Measurements from ENCODE around the gene RCE1.
"Not testable (repeated sequence)": the region's sequence is repeated elsewhere in the genome, so short reads cannot be mapped to it uniquely, and the experiment has no call there.

RCE1 gene, protein sequence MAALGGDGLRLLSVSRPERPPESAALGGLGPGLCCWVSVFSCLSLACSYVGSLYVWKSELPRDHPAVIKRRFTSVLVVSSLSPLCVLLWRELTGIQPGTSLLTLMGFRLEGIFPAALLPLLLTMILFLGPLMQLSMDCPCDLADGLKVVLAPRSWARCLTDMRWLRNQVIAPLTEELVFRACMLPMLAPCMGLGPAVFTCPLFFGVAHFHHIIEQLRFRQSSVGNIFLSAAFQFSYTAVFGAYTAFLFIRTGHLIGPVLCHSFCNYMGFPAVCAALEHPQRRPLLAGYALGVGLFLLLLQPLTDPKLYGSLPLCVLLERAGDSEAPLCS

DNA sequence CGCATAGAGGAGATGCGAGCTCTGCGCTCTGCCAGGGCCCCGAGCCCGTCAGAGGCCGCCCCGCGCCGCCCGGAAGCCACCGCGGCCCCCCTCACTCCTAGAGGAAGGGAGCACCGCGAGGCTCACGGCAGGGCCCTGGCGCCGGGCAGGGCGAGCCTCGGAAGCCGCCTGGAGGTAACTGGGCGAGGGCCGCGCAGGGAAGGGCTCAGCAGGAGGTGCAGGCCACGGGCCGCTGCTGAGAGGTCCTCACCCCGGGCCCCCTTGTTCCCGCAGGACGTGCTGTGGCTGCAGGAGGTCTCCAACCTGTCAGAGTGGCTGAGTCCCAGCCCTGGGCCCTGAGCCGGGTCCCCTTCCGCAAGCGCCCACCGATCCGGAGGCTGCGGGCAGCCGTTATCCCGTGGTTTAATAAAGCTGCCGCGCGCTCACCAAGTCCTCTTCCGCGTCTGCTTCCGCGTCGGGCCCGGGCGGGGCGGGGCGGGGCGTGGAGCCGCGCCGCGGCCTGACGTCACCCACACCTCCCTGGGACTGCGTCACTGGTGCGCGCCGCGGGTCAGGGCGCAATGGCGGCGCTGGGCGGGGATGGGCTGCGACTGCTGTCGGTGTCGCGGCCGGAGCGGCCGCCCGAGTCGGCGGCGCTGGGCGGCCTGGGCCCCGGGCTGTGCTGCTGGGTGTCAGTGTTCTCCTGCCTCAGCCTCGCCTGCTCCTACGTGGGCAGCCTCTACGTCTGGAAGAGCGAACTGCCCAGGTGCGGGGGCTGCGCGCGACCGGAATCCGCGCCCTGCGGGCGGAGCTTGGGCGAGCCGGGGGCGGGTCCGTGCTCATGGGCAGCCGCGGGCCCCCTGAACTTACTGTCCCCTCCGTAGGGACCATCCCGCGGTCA is at the start of gene RCE1:
Gene RCE1, plus strand, starts transcription at position 546 of the 880 bp plus-strand sequence. Its CDS starts 15 bp downstream, at position 561.
- no peak for TF ChIP-seq ZNF274 (IDR thresholded peaks at IDR 0.05; ENCODE audit: low read depth, low read length)
- H3K4me3 ChIP-seq (ENCODE audit: low read length), result peak within 1 kb of the TSS; percentile 92

DNA sequence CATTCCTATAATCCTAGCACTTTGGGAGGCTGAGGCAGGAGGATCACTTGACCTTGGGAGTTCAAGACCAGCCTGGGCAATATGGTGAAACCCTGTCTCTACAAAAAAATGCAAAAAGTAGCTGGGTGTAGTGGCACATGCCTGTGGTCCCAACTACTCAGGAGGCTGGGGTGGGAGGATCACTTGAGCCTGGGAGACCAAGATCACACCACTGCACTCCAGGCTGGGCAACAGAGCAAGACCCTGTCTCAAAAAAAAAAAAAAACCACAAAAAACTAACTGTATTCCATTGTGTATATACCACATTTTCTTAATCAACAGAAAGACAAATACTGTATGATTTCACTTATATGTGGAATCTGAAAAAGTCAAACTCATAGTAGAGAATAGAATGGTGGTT is 43.4 kb upstream of the RCE1 start:
- not testable (repeated sequence) for H3K4me3 ChIP-seq (ENCODE audit: low read length)

DNA sequence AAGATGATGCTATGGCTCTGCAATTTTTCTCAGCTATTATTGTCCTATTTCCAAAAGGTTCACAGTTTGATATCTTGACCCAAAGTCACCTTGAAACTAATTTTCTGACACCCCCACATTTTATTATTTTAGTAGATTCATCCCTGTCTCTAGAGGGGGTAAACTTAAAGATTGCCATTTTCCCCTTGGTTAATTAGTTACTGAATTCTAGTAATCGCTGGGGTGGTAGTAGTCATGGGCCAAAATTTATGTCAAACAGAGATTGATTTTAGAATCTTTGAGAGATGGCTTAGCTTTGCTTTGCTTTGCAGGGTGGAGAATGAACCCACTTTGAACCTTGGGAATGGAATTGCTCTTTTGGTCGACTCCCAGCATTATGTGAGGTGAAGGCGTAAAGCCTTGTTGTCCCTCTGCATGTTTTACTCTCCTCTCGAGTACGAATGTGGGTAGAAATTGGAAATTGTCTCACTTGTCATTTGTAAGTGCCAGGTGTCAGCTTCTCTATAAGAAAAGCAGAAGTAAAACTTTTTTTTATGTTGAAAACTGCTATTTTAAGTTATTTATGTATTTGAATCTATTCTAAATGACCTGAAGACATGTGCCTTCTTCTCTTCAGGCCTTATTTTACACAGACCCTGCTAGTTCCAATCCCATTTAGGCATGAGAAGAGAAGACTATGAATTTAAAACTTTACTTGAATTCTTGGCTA is 42.4 kb upstream of the RCE1 start:
- no peak overlapping the region; the same call in 1 of the 2 replicates for H3K4me3 ChIP-seq (ENCODE audit: low read length)
- no peak for TF ChIP-seq ZNF274 (IDR thresholded peaks at IDR 0.05; ENCODE audit: low read depth, low read length)

DNA sequence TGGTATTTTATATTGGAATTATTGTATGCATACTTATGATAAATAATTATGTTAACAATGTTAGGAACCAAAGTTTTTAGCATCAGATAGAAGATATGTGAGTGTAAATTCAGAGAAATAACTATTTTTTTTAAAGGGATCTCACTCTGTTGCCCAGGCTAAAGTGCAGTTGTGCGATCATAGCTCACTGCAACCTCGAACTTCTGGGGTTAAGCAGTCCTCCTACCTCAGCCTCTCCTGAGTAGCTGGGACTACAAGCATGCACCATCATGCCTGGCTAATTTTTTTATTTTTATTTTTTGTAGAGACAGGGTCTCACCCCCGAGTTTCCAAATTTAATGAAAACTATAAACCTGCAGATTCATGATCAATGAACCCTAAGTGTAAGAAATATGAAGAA is 33.6 kb upstream of the RCE1 start:
- H3K4me3 ChIP-seq (ENCODE audit: low read length), result no peak overlapping the region
- no peak for TF ChIP-seq ZNF274 (IDR thresholded peaks at IDR 0.05; ENCODE audit: low read depth, low read length)

DNA sequence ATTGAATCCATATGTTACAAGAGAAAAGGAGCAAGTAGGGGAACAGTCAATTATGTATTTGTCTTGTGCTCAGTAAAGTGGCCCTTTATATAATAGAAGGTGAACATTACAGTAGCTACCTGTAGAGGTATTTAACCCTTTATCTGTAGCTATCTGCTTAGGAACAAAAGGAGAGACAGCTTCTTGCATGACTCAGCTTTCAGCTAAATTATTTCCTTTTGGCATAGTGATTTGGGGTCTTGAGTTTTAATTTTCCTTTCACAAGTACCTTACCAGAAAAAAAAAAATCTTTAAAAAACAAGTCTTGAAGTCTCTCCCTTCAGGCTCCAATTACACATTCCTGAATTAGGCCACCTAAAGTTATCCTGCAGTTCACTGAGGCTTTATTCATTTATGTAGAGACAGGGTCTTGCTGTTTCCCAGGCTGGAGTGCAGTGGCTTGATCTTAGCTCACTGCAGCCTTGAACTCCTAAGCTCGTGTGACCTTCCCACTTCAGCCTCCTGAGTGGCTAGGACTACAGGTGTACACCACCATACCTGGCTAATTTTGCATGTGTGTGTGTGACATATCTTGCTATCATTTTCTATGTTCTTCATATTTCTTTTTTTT is 32.6 kb upstream of the RCE1 start:
- H3K4me3 ChIP-seq (ENCODE audit: low read length), result no peak overlapping the region
- TF ChIP-seq ZNF274 (IDR thresholded peaks at IDR 0.05; ENCODE audit: low read depth, low read length), result no peak

DNA sequence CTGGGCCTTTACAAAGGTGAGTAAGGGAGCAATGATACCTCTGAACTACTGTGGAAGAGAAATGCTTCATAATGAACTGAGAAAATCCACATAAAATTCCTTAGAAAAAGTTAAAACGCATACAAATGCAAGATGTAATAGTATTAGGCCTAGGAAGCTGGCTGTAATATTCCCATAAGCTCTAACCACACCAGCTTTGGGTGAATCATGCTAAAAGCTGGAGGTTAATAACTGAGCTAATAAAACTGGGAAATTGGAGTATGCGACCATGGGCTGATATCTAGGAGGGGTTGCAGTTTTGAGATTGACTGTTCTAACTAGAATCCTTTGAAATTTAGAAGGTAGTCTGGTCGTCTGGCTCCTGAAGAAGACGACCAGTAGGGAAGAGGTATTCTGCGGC is 28.6 kb upstream of the RCE1 start:
- TF ChIP-seq ZNF274 (IDR thresholded peaks at IDR 0.05; ENCODE audit: low read depth, low read length), result no peak

DNA sequence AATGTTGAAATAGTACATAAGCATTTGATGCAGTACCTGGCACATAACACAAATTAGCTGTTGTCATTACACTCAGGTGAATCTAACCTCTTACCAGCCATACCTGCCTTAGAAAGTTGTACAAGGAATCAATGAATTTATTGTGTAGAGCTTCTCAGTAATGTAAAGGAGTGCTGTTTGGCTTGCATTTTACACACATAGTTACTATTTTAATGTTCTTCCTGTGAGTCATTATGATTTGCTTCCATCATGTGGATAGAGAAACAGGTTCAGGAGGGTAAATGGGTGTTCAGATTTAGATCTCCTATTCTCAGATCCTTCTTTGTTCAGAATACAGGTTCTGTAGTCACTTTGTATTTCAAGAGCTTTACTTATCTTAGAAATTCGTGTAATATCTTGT is 27.6 kb upstream of the RCE1 start:
- no peak overlapping the region for H3K4me3 ChIP-seq (ENCODE audit: low read length)
- no peak for TF ChIP-seq ZNF274 (IDR thresholded peaks at IDR 0.05; ENCODE audit: low read depth, low read length)

More for the DNA sequence above, 28.6 kb upstream of the RCE1 start:
- H3K4me3 ChIP-seq (ENCODE audit: low read length), result no peak overlapping the region

DNA sequence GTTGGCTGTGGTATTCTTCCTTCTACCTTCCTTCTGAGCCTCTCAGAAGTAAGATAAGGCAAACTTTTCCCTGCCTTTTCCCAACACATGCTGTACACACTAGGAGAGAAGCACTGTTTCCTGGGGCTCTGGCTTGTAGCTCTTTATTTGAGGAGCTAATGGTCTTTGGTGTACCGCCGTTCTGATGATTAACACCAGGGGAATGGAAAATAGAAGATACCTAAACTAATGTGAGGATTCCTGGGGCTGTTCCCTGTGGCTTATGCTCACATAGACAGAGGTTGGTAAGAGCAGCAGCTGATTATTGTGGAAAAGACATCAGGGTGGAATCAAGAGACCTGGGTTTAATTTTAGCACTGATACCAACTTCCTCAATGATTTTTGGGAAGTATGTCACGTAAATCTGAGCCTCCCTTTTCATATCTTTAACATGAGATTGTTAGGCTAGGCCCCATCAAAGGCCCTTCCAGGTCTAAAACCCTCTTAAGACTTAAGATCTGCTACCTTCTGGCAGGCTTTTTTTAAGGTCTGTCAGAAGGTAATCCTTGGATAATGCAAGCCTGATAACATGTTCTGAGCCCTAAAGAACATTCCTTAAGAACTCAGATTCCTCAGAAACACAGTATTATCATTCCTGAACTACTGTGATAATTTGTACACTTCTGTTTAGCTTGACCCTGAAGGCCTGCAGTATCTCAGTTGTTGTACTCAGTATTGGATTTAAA is 24.8 kb upstream of the RCE1 start:
- no peak for TF ChIP-seq ZNF274 (IDR thresholded peaks at IDR 0.05; ENCODE audit: low read depth, low read length)
- no peak overlapping the region for H3K4me3 ChIP-seq (ENCODE audit: low read length)

DNA sequence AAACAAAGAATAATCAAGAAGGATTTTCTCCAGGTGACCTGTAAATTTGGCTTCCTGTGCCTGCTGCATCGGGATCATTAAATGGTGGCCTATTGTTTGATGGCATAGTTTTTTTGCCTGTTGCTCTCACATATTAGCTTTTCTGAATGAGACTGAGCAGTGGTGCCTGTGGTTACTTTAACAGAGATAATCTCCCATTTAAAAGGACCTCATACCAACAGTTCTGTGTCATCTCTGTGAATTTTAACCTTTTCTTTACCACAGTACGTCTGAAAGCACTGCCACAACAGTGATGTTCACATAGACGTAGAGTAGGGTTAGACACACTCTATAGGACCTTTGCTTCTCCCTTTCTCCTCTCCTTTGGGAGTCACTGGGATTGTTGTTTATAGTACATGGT is 22.9 kb upstream of the RCE1 start:
- H3K4me3 ChIP-seq (ENCODE audit: low read length), result no peak overlapping the region
- no peak for TF ChIP-seq ZNF274 (IDR thresholded peaks at IDR 0.05; ENCODE audit: low read depth, low read length)

DNA sequence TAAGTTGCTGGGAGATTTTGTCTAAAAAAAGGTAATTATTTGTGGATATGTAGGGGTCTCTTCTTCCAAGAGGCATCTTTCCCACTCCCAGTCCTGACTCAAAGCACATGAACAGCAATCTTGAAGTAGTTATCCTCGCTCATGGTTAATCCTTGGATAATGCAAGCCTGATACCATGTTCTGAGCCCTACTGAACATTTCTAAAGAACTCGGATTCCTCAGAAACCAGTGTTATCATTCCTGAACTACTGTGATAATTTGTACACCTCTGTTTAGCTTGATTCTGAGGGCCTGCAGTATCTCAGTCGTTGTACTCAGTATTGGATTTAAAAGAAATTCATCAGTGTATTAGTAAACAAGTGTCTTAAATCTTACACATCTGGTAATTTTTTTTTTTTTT is 22.3 kb upstream of the RCE1 start:
- H3K4me3 ChIP-seq (ENCODE audit: low read length), result no peak overlapping the region

DNA sequence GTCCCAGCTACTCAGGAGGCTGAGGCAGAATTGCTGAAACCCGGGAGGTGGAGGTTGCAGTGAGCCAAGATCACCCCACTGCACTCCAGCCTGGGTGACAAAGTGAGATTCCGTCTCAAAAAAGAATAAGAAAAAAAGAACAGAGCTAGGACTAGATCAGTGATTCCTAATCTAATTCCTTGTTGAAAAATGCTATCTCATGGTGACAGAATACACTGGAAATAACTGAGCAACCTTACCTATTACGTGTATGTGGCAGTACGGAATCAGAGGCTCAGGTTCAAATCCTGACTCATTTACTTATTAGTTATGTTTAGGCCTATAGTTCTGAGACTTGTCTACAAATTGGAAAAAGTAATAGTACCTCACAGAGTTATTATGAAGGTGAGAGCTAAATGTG is 19.5 kb upstream of the RCE1 start:
- H3K4me3 ChIP-seq (ENCODE audit: low read length), result no peak overlapping the region
- no peak for TF ChIP-seq ZNF274 (IDR thresholded peaks at IDR 0.05; ENCODE audit: low read depth, low read length)

More for the DNA sequence above, 22.3 kb upstream of the RCE1 start:
- no peak for TF ChIP-seq ZNF274 (IDR thresholded peaks at IDR 0.05; ENCODE audit: low read depth, low read length)

DNA sequence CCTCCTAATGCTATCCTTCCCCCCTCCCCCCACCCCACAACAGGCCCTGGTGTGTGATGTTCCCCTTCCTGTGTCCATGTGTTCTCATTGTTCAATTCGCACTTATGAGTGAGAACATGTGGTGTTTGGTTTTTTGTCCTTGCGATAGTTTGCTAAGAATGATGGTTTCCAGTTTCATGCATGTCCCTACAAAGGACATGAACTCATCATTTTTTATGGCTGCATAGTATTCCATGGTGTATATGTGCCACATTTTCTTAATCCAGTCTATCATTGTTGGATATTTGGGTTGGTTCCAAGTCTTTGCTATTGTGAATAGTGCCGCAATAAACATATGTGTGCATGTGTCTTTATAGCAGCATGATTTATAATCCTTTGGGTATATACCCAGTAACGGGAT is 18.7 kb upstream of the RCE1 start:
- H3K4me3 ChIP-seq (ENCODE audit: low read length), result not testable (repeated sequence)

DNA sequence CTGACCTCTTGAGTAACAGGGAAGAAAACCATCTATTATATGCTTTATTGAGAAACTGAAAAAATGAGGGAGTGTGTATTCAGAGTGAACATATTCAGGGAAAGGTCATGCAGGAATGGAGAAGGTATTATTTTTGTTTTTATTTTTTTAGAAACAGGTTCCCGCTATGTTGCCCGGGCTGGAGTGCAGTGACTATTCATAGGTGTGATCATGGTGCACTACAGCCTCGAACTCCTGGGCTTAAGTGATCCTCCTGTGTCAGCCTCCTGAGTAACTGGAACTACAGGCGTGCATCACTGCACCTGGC is 8.7 kb upstream of the RCE1 start:
- no peak overlapping the region for H3K4me3 ChIP-seq (ENCODE audit: low read length)
- TF ChIP-seq ZNF274 (IDR thresholded peaks at IDR 0.05; ENCODE audit: low read depth, low read length), result no peak

DNA sequence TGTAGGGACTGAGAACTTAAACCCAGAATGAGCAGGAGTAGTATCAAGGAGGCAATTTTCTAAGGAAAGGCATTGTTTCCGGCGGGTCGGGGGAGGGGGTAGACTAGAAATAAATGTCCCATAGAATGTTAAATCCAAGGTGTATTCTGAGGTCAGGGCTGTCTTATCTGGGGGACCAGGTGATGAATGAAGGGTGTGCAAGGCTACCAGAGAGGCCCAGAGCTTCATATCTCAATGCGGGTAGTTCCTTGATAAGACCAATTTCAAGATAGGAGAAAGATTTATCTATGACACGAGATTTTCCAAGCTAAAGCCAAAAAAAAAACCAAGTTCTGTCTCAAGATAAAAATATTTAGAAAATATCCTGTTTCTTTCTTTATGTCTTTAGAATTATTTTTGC is 8.3 kb upstream of the RCE1 start:
- no peak for TF ChIP-seq ZNF274 (IDR thresholded peaks at IDR 0.05; ENCODE audit: low read depth, low read length)
- H3K4me3 ChIP-seq (ENCODE audit: low read length), result no peak overlapping the region

Measured in GM08714 (cell line).